Activated T-cell treated with anti-CD3 and anti-CD28 coated beads for 48 hours (primary cell): ENCODE data around the gene XIST.
"Not testable (repeated sequence)": the region's sequence is repeated elsewhere in the genome, so short reads cannot be mapped to it uniquely, and the experiment has no call there.

ENCODE experiments used
- DNase-seq: peaks from one replicate; pipeline ENCODE4 v3.0.0-alpha.2; 2020; ENCODE audit warnings: low read depth

XIST gene

DNA sequence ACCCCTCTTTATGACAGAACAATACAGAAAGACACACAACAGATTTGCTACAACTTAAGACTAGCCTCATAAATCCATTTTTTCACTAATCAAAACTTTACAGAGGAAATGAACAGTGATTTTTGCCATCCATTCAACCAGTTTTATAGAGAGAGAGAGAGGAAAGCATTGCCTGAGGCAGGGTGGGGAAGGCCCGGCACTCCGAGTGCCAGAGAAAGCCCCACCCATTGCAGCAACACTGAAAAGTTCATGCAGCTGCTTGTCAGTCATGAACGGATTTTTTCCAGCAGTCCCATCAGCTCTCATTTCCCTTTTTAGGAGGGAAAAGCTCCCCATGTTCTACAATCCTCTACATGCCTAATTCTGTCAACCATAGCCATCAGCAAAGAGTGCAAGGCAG is 52.6 kb downstream of the XIST start:
- no peak for DNase-seq

GRCh38 chrX:73792511-73792910 is 60.0 kb downstream of the XIST start:
- DNase-seq: not testable (repeated sequence)

DNA sequence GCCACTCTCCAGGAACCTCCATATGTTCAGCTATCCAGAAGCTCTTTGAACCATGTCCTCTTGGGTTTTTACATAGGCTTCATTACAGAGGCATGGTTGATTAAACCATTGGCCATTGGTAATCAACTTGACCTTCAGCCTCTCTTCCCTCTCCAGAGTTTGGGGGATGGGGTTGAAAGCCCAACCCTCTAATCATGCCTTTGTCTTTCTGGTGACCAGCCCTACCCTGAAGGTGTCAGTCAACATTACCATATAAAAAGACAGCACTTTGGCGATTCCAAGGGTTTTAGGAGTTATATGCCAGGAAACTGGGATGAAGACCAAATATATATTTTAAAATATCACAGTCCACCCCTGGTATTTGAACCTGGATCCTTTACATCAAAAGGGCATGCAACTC is 67.0 kb downstream of the XIST start:
- no peak for DNase-seq
